Osteocyte (in vitro differentiated cells): ENCODE measurements around the gene MYBPHL. TPM values are rescaled to one million over a fixed set of nuclear protein-coding genes. Genes with fewer than 3 reads are reported as not detected.
"Not testable (repeated sequence)": the region's sequence is repeated elsewhere in the genome, so short reads cannot be mapped to it uniquely, and the experiment has no call there.

ENCODE experiments used
- DNase-seq: peaks from one replicate; pipeline ENCODE4 v3.0.0; 2021; ENCODE audit warnings: mixed read lengths; ENCODE audit not compliant: unreplicated experiment; ENCODE audit errors: extremely low spot score
- H3K27ac Mint-ChIP-seq: one replicate; pipeline ENCODE4 v1.8.0; 2021; ENCODE audit warnings: mild to moderate bottlenecking, mixed read lengths; ENCODE audit not compliant: unreplicated experiment
- H3K27me3 Mint-ChIP-seq: one replicate; pipeline ENCODE4 v1.8.0; 2021; ENCODE audit warnings: mixed read lengths; ENCODE audit not compliant: unreplicated experiment
- H3K36me3 Mint-ChIP-seq: one replicate; pipeline ENCODE4 v1.8.0; 2021; ENCODE audit warnings: mixed read lengths; ENCODE audit not compliant: unreplicated experiment
- H3K4me1 Mint-ChIP-seq: one replicate; pipeline ENCODE4 v1.8.0; 2021; ENCODE audit warnings: mixed read lengths; ENCODE audit not compliant: unreplicated experiment
- H3K4me3 Mint-ChIP-seq: one replicate; pipeline ENCODE4 v1.8.0; 2021; ENCODE audit warnings: mild to moderate bottlenecking, moderate library complexity, mixed read lengths; ENCODE audit not compliant: unreplicated experiment
- H3K9me3 Mint-ChIP-seq: one replicate; pipeline ENCODE4 v1.8.0; 2021; ENCODE audit warnings: mixed read lengths; ENCODE audit not compliant: unreplicated experiment
- CTCF ChIP-seq: fragments of 200-600 bp; sonication (generic); IDR thresholded peaks from 2 replicates; pipeline ENCODE4 v1.5.0; 2021; ENCODE audit warnings: antibody characterized with exemption, mild to moderate bottlenecking, moderate library complexity
- total RNA-seq: library from RNA; stranded (reverse); gene quantifications from 2 replicates; pipeline ENCODE4 v1.2.1, GENCODE V29; 2021

MYBPHL gene
- total RNA-seq, 1 donor from 2014 or later = not detected

- Mint-ChIP-seq H3K4me1 (peaks cover 13% of the 10 kb centered on the region), H3K36me3 (peaks cover 29% of the 10 kb centered on the region), H3K4me3 (no peak overlapping the region), H3K27ac (no peak overlapping the region), H3K9me3 (no peaks in the 10 kb centered on the region), H3K27me3 (no peaks in the 10 kb centered on the region)
- no peak for DNase-seq
- TF ChIP-seq CTCF = no peak
Observed at GRCh38 chr1:109309347-109309746, 2.5 kb upstream of the MYBPHL start.

- TF ChIP-seq CTCF = no peak
- Mint-ChIP-seq H3K4me3 (no peak overlapping the region), H3K4me1 (peaks cover 7% of the 10 kb centered on the region), H3K27ac (no peak overlapping the region), H3K36me3 (peaks cover 13% of the 10 kb centered on the region), H3K27me3 (no peaks in the 10 kb centered on the region), H3K9me3 (no peaks in the 10 kb centered on the region)
- DNase-seq = no peak
Observed at GRCh38 chr1:109307274-109308021, 637 bp upstream of the MYBPHL start.

- H3K27ac Mint-ChIP-seq, H3K4me1 Mint-ChIP-seq, H3K9me3 Mint-ChIP-seq, DNase-seq, H3K27me3 Mint-ChIP-seq, H3K4me3 Mint-ChIP-seq, H3K36me3 Mint-ChIP-seq: not testable (repeated sequence)
Observed at GRCh38 chr1:109305991-109306390, 820 bp downstream of the MYBPHL start.

GRCh38 chr1:109304226-109304920 is 2.4 kb downstream of the MYBPHL start:
- Mint-ChIP-seq H3K27ac (no peak overlapping the region), H3K4me1 (peaks cover 16% of the 10 kb centered on the region), H3K27me3 (no peaks in the 10 kb centered on the region), H3K4me3 (no peak overlapping the region), H3K9me3 (no peaks in the 10 kb centered on the region), H3K36me3 (peaks cover 5% of the 10 kb centered on the region)
- no peak for DNase-seq
- no peak for TF ChIP-seq CTCF

- peaks cover 29% of the 10 kb centered on the region for H3K4me1 Mint-ChIP-seq
- H3K27ac Mint-ChIP-seq = no peak overlapping the region
- H3K4me3 Mint-ChIP-seq = no peak overlapping the region
- DNase-seq = no peak
- no peak for TF ChIP-seq CTCF
- H3K36me3 Mint-ChIP-seq = no peaks in the 10 kb centered on the region
- no peaks in the 10 kb centered on the region for H3K27me3 Mint-ChIP-seq
- H3K9me3 Mint-ChIP-seq = no peaks in the 10 kb centered on the region
Observed at GRCh38 chr1:109301874-109302273, 4.9 kb downstream of the MYBPHL start.
